Head of caudate nucleus (tissue), 42 donors: ENCODE data around the gene R3HDM4.
"Not testable (repeated sequence)": the region's sequence is repeated elsewhere in the genome, so short reads cannot be mapped to it uniquely, and the experiment has no call there.

Experiments used
- DNase-seq, 42 donors: peaks; one replicate each; pipeline versions ENCODE4 v3.0.0 to v3.0.0-alpha.2; 2020 to 2021; ENCODE audit warnings: mixed read lengths in 7 of 42
- intact Hi-C: fragments of 100-400 bp; cut with DNase I; formaldehyde crosslinking; loops from one replicate; pipeline ENCODE4 v1.15.0; 2022

Gene R3HDM4

DNA sequence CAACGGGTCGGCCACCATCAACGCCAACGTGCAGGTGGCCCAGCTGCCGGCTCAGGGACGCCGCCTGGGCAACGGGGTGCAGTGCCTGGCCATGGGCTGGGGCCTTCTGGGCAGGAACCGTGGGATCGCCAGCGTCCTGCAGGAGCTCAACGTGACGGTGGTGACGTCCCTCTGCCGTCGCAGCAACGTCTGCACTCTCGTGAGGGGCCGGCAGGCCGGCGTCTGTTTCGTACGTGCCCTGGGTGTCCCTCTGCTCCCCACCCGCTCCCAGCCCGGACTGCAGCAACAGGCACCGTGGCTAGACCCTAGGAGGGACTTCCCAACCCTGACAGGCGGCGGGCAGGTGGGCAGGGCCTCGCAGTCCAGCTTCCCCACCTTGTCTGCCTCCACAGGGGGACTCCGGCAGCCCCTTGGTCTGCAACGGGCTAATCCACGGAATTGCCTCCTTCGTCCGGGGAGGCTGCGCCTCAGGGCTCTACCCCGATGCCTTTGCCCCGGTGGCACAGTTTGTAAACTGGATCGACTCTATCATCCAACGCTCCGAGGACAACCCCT, 57.4 kb downstream of the R3HDM4 start:
- no peak for DNase-seq
- intact Hi-C loops: loop anchor here (5.0 kb wide), 1 partner anchor 67 kb away; no protein-coding TSS in a partner anchor

DNA sequence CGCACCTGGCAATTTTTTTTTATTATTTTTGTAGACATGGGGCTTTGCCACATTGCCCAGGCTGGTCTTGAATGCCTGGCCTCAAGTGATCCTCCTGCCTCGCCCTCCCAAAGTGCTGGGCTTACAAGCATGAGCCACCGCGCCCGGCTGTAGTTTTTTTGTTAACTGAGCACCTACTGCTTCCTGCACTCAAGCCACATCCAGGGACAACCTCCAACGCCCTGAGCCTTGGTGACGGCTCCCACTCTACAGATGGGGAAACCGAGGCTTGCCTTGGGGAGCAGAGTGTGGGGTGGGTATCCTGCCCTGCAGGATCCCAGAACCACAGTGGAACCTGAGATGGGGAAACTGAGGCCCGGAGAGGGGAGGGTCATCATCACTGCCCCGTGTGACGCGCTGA, 57.9 kb downstream of the R3HDM4 start:
- no peak for DNase-seq
- intact Hi-C loops: loop anchor here (5.0 kb wide), 1 partner anchor 67 kb away; no protein-coding TSS in a partner anchor

DNA sequence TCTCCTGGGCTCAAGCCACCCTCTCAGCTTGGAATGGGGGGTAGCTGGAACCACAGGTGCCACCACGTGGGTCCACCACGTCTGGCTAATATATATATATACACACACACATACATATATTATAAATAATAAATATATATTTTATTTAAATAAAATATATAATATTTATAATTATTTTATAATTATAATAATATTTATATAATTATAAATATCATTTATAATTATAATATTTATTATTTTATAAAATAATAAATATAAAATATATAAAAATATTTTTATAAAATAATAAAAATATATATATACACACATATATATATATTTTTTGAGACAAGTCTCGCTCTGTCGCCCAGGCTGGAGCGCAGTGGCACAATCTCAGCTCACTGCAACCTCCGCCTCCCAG, 58.5 kb downstream of the R3HDM4 start:
- intact Hi-C loops: no loop called here
- DNase-seq: no peak

DNA sequence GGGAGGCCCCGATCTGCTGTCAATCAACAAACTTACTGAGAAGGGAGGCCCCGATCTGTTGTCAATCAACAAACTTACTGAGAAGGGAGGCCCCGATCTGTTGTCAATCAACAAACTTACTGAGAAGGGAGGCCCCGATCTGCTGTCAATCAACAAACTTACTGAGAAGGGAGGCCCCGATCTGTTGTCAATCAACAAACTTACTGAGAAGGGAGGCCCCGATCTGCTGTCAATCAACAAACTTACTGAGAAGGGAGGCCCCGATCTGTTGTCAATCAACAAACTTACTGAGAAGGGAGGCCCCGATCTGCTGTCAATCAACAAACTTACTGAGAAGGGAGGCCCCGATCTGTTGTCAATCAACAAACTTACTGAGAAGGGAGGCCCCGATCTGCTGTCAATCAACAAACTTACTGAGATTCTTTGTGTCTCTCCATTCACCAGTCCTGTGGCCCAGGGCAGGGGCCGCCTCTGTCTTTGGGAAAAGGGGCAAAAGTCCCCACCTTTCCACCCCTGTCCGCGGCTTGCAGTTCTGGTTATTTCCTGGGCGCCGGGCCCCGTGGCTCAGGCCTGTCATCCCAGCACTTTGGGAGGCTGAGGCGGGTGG, 59.3 kb downstream of the R3HDM4 start:
- DNase-seq, intact Hi-C loops: not testable (repeated sequence)

DNA sequence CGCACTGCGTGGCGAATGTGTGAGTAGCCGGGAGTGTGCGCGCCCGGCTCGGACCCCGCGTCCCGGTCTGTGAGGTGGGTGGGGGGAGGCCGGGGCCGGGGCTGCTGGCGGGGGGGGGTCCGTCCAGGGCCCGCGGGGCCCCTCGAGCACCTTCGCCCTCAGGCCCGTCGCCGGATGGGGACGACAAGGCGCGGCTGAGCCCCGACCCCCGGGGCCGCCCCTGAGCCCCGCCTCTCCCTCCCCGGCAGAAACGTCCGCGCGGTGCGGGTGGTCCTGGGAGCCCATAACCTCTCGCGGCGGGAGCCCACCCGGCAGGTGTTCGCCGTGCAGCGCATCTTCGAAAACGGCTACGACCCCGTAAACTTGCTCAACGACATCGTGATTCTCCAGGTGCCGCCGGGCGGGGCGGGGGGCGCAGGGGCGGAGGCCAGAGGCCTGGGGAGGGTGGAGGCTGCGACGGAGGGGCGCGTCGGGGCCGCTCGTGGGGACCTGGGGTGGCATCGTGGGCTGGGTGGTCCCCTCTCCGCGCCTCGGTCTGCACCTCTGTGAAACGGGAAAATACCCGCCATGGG, 59.9 kb downstream of the R3HDM4 start:
- DNase-seq: no peak
- intact Hi-C loops: no loop called here

DNA sequence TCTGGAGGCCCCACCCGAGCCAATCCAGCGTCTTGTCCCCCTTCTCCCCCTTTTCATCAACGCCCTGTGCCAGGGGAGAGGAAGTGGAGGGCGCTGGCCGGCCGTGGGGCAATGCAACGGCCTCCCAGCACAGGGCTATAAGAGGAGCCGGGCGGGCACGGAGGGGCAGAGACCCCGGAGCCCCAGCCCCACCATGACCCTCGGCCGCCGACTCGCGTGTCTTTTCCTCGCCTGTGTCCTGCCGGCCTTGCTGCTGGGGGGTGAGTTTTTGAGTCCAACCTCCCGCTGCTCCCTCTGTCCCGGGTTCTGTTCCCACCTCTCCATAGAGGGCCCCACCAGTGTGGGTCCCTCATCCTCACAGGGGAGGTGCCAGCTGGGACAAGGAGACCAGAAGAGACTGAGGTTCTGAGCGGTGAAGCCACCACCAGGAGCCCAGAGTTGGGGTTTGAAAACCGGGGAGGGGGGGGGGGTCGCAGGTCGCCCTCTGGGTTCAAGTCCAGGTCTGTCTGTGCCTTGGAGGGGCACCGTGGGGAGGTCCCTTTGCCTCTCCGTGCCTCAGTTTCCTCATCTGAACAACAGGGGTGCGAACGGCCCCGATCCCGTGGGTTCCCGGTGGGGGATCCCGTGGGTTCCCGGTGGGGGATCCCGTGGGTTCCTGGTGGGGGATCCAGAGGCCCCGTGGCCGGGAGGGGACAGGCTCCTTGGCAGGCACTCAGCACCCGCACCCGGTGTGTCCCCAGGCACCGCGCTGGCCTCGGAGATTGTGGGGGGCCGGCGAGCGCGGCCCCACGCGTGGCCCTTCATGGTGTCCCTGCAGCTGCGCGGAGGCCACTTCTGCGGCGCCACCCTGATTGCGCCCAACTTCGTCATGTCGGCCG, 60.6 kb downstream of the R3HDM4 start, which contains the start of gene ELANE:
Gene ELANE (plus strand): TSS at position 168 of the 878 bp plus-strand sequence. CDS start 26 bp downstream, at position 194.
- DNase-seq: no peak
- intact Hi-C loops: no loop called here

DNA sequence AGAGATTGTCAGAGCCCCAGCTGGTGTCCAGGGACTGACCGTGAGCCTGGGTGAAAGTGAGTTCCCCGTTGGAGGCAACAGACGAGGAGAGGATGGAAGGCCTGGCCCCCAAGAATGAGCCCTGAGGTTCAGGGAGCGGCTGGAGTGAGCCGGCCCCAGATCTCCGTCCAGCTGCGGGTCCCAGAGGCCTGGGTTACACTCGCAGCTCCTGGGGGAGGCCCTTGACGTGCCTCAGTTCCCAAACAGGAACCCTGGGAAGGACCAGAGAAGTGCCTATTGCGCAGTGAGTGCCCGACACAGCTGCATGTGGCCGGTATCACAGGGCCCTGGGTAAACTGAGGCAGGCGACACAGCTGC, 62.1 kb downstream of the R3HDM4 start:
- no peak for DNase-seq
- intact Hi-C loops: no loop called here

DNA sequence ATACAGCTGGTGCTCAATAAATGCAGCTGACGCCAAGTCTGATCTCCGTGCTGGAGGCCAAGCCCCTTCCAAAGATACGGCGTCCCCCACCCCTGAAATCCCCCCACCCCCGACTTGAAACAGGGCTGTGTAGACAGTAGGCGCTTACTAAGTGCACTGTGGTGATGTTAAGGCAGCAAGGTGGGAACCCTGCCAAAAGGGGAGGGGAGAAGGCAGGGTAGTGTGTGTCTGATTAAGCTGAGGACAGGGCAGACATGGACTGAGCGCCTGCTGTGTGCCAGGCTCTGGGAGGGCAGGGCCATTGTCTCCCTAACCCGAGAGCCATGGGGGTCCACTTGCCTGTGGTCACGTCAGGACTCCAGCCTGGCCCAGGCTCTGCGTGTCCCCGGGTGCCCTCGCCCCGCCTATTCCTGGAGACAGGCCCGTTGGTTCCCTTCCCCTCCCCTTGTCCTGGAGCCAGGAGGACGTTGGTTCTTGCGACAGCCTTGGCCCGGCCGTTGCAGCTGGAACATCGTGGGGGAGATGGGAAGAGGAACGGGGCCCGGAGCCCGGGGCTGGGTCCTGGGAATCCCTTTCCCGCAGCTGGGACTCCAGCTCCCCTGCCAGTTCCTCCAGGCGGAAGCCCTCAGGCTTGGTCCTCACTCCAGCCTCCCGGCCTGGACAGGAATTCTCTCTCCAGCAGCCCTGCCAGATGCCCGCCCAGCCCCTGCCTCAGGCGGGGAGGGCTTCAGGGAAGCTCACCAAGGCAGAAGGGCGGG, 62.6 kb downstream of the R3HDM4 start:
- intact Hi-C loops: no loop called here
- DNase-seq: peak in 20 of 42 donors; percentile 19 to 72 (median 47)

DNA sequence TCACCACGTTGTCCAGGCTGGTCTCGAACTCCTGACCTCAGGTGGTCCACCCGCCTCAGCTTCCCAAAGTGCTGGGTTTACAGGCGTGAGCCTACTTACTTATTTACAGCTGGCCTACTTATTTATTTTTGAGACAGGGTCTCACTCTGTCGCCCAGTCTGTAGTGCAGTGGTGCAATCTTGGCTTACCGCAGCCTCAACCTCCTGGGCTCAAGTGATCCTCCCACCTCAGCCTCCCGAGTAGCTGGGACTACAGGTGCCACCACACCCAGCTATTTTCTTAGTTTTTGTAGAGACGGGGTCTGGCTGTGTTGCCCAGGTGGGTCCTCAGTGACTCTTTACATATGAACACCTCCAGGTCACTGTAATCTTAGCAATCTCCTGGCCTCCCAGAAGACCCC, 63.8 kb downstream of the R3HDM4 start:
- intact Hi-C loops: not testable (repeated sequence)

DNA sequence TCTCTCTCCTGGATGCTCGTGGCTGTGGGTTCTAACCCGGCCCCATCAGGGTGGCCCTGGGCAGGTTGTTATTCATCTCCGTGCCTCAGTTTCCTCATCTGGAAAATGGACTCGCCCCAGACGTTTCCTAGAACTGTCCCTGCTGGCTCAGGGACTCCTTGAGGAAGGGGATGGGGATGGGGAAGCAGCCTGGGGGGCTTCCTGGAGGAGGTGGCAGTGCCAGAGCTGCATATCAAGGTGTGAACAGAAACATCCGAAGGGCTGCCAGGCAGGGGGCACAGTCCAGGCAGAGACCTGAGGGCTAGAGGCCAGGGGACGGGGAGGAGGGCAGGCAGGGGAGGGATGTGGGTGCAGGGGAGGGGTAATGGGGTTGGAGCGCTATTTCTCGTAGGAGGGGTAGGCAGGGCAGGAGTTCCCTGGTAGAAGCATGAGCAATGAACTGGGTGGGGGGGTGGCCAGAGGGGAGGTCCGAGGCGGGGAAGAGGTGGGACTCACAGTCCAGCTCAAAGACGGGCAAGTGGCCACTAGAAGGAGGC, 64.6 kb downstream of the R3HDM4 start:
- intact Hi-C loops: no loop called here

More for the DNA sequence above, 63.8 kb downstream of the R3HDM4 start:
- DNase-seq: not testable (repeated sequence)

More for the DNA sequence above, 64.6 kb downstream of the R3HDM4 start:
- DNase-seq: no peak
